Loucy (cell line): ENCODE data around the gene CCDC73.
"Not testable (repeated sequence)": the region's sequence is repeated elsewhere in the genome, so short reads cannot be mapped to it uniquely, and the experiment has no call there.

Experiments used
- H2AFZ ChIP-seq: fragments of 200-600 bp; sonication (generic); 2 replicates; pipeline ENCODE4 v1.6.0; 2016; ENCODE audit warnings: antibody characterized with exemption, mild to moderate bottlenecking, low read length, moderate library complexity
- H3F3A ChIP-seq: fragments of 200-600 bp; 2 replicates; pipeline ENCODE4 v1.6.0; 2016; ENCODE audit warnings: antibody characterized with exemption, low read depth, mild to moderate bottlenecking
- H3K27me3 ChIP-seq: fragments of 200-600 bp; sonication (generic); 2 replicates; pipeline ENCODE4 v1.6.1; 2014; ENCODE audit warnings: low read length, mild to moderate bottlenecking; ENCODE audit not compliant: insufficient read depth, poor library complexity, severe bottlenecking
- H3K36me3 ChIP-seq: fragments of 200-600 bp; sonication (generic); 2 replicates; pipeline ENCODE4 v1.6.1; 2016; ENCODE audit warnings: low read length; ENCODE audit not compliant: insufficient read depth
- H3K4me1 ChIP-seq: fragments of 200-600 bp; sonication (generic); 2 replicates; pipeline ENCODE4 v1.5.1; 2014; ENCODE audit warnings: low read length, mild to moderate bottlenecking; ENCODE audit not compliant: insufficient read depth, poor library complexity, severe bottlenecking
- H3K4me2 ChIP-seq: fragments of 200-600 bp; sonication (generic); 2 replicates; pipeline ENCODE4 v1.6.0; 2014; ENCODE audit warnings: antibody characterized with exemption, low read length, low read depth, mild to moderate bottlenecking; ENCODE audit not compliant: poor library complexity, severe bottlenecking
- H3K4me3 ChIP-seq: fragments of 200-600 bp; sonication (generic); 2 replicates; pipeline ENCODE4 v1.5.1; 2014; ENCODE audit warnings: low read length, mild to moderate bottlenecking, mixed read lengths; ENCODE audit not compliant: poor library complexity, severe bottlenecking
- H3K79me2 ChIP-seq: fragments of 200-600 bp; sonication (generic); 2 replicates; pipeline ENCODE4 v1.6.1; 2014; ENCODE audit warnings: low read length; ENCODE audit not compliant: insufficient read depth
- H3K9ac ChIP-seq: fragments of 200-600 bp; sonication (generic); 2 replicates; pipeline ENCODE4 v1.6.0; 2014; ENCODE audit warnings: mild to moderate bottlenecking, low read depth, low read length, moderate library complexity; ENCODE audit not compliant: poor library complexity, severe bottlenecking
- H3K9me2 ChIP-seq: fragments of 200-600 bp; sonication (generic); replicated peaks from 2 replicates; pipeline ENCODE4 v1.6.1; 2016; ENCODE audit warnings: low read depth, low read length, mixed read lengths
- H3K9me3 ChIP-seq: fragments of 200-600 bp; sonication (generic); 2 replicates; pipeline ENCODE4 v1.6.1; 2014; ENCODE audit warnings: mild to moderate bottlenecking, antibody characterized with exemption, low read length, low read depth; ENCODE audit not compliant: insufficient read depth
- H4K20me1 ChIP-seq: fragments of 200-600 bp; sonication (generic); 2 replicates; pipeline ENCODE4 v1.6.0; 2014; ENCODE audit warnings: antibody characterized with exemption, low read length, mild to moderate bottlenecking; ENCODE audit not compliant: insufficient read depth, poor library complexity, severe bottlenecking
- CTCF ChIP-seq: fragments of 200-600 bp; sonication (generic); conservative IDR thresholded peaks from 2 replicates; pipeline ENCODE4 v1.5.1; 2014; ENCODE audit warnings: mild to moderate bottlenecking, antibody characterized with exemption, low read length
- EZH2phosphoT487 ChIP-seq: fragments of 200-600 bp; IDR thresholded peaks from 2 replicates; pipeline ENCODE4 v1.6.1; 2018; ENCODE audit warnings: antibody characterized with exemption, mild to moderate bottlenecking, moderate library complexity, borderline replicate concordance

CCDC73 gene

DNA sequence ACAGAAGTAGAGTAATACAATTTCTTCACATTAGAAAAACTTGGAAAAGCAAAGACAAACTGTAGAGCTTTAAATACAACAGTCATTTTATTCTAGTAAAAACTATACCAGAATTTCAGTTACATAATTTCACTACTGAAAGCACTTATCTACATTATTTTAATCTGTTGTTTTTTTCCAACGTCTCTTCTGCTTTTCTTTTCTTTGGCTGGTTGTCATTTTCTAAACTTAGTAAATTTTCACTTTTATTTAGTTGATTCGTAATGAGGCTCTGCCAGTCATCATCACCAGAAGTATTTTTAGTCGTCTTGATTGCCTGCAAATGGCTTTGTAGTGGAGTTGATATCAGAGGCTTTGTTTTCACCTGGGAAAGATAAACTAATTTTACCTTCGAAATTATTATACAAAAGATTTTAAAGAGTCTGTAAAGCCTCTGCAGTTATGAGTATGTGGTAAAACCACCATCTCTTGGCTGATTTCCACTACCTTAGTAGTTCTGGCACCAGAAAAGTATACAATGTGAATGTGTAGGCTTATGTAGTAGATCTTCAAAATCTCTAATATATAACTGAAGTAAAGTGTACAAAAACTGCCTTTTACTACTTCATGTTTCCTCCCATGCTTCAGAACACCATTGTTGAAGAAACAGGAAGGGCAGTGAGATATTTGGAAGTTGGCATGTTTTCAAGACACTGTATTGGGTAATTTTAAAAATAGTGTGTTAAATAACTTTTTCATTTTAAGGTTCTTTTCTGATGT lies 191.6 kb downstream of the CCDC73 start:
- H3K9ac ChIP-seq: no peak overlapping the region
- TF ChIP-seq CTCF (no peak), EZH2phosphoT487 (no peak)

DNA sequence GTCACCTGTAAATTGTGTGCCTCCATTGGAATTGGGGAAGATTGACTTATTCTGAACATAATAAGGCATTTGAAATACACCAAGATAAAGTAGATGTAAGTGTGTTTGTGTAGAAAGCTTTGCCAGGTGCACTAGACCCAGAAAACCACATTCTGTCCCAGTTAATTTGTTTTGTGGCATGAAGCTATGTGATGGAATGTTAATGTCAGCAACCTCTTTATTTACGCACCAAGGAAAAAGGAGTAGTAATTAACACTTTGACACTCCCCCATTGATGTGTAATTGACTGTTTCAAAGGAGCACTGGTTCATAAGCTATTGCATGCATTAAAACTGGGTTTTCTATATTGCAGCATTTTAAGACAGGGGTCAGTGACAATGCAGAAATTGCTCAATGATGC lies 196.5 kb downstream of the CCDC73 start:
- no peaks in the 10 kb centered on the region for H3K27me3 ChIP-seq
- no peak overlapping the region for H3K9ac ChIP-seq

More for the DNA sequence above, 191.6 kb downstream of the CCDC73 start:
- Histone ChIP-seq H3K36me3 (peaks cover 85% of the 10 kb centered on the region), H3K79me2 (peaks cover 26% of the 10 kb centered on the region), H3F3A (peaks cover 7% of the 10 kb centered on the region; the same call in 1 of the 2 replicates), H3K4me1 (peaks cover 8% of the 10 kb centered on the region), H3K4me3 (no peak overlapping the region), H3K9me2 (no peaks in the 10 kb centered on the region), H3K4me2 (no peak overlapping the region), H3K27me3 (no peaks in the 10 kb centered on the region), H4K20me1 (peaks cover 10% of the 10 kb centered on the region), H2AFZ (no peak overlapping the region), H3K9me3 (peaks cover 5% of the 10 kb centered on the region; the same call in 1 of the 2 replicates)

DNA sequence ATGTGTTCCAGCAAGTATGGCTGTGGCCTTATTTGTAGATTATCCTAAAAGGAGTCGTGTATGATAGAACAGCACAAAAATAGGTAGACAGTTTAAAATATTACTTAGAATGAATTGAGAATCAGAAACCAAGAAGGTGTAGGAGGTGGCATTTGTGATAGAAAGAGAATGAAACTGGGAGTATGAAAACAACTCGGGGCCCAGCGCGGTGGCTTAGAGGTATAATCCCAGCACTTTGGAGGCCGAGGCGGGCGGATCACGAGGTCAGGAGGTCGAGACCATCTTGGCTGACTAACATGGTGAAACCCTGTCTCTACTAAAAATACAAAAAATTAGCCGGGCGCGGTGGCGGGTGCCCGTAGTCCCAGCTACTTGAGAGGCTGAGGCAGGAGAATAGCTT lies 198.3 kb downstream of the CCDC73 start:
- H3K9ac ChIP-seq, H2AFZ ChIP-seq, H3K27me3 ChIP-seq, H3K4me2 ChIP-seq, H3F3A ChIP-seq, H3K9me2 ChIP-seq, H3K4me3 ChIP-seq, H3K9me3 ChIP-seq: not testable (repeated sequence)
- Histone ChIP-seq H4K20me1 (peaks cover 38% of the 10 kb centered on the region), H3K36me3 (peaks cover 92% of the 10 kb centered on the region), H3K79me2 (peaks cover 78% of the 10 kb centered on the region), H3K4me1 (peaks cover 31% of the 10 kb centered on the region)

More for the DNA sequence above, 196.5 kb downstream of the CCDC73 start:
- Histone ChIP-seq H4K20me1 (peaks cover 31% of the 10 kb centered on the region), H3F3A (0 out of 2 replicates have a peak, but pooled peaks cover 6% of the 10 kb centered on the region), H3K4me2 (peak overlapping the region; percentile 29), H3K79me2 (peaks cover 61% of the 10 kb centered on the region), H3K9me2 (no peaks in the 10 kb centered on the region), H3K36me3 (peaks cover 92% of the 10 kb centered on the region), H2AFZ (no peak overlapping the region), H3K9me3 (no peaks in the 10 kb centered on the region), H3K4me1 (peaks cover 26% of the 10 kb centered on the region), H3K4me3 (no peak overlapping the region)
- TF ChIP-seq EZH2phosphoT487: no peak
- no peak for TF ChIP-seq CTCF
